NCI-H345 treated with DMSO at 0.1 percent for 48 hours (cell line): ENCODE measurements around the gene CUL2.
"Not testable (repeated sequence)": the region's sequence is repeated elsewhere in the genome, so short reads cannot be mapped to it uniquely, and the experiment has no call there.

ENCODE experiments used
- DNase-seq: peaks from one replicate; lab custom pipeline; 2025; ENCODE audit not compliant: unreplicated experiment; lab: John Stamatoyannopoulos, UW

The CUL2 gene

GRCh38 chr10:35080261-35080660 is 9.9 kb downstream of the CUL2 start:
- not testable (repeated sequence) for DNase-seq

DNA sequence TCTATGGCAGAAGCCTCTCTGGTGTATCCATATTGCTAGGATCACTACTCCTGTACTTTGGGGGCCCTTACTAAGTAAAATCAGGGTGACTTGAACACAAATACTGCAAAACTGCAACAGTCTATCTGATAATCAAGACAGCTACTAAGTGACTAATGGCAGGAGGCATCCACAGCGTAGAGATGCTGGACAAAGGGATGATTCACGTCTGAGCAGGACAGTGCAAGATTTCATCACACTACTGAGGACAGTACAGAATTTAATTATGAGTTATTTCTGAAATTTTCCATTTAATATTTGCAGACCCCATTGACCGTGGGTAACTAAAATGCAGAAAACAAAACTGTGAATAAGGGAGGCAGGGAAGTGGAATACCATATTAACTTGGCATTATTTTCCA is 10.4 kb downstream of the CUL2 start:
- no peak for DNase-seq

GRCh38 chr10:35079265-35079664 is 10.9 kb downstream of the CUL2 start:
- DNase-seq, result no peak

- DNase-seq, result no peak
Measured at GRCh38 chr10:35075228-35075627, 14.9 kb downstream of the CUL2 start.

DNA sequence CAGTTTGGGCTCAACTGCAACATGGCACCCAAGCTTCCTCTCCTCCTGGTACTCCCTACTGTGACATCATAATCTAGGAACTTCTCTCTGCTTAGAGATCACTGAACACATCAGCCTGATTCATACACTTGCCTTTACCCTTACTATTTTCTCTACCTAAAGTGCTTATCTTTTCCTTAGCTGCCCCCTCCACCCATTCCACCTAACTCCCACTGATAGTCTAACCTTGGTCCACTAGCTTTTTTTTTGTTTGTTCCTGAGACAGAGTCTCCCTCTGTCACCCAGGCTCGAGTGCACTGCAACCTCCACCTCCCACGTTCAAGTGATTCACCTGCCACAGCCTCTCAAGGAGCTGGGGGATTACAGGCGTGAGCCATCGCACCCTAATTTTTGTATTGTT is 15.9 kb downstream of the CUL2 start:
- DNase-seq, result no peak

DNA sequence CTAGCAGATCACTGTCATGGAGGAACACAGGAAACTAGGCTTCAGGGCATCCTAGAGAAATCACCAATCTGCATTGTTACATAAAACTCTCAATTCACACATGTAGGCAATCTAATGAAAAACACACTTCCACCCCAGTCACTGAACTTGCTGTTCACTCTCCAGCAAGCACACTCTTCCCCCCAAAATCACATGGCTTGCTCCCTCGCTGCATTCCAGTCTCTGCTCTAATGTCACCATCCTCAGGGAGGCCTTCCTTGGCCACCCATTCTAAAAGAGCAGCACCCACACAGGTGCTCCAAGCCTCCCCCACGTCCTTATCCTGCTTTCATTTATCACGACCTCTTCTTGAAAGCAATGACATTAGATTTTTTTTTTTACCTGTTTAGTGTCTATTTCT is 19.6 kb downstream of the CUL2 start:
- DNase-seq, result no peak

- DNase-seq, result no peak
Measured at GRCh38 chr10:35063837-35064454, 26.2 kb downstream of the CUL2 start.

DNA sequence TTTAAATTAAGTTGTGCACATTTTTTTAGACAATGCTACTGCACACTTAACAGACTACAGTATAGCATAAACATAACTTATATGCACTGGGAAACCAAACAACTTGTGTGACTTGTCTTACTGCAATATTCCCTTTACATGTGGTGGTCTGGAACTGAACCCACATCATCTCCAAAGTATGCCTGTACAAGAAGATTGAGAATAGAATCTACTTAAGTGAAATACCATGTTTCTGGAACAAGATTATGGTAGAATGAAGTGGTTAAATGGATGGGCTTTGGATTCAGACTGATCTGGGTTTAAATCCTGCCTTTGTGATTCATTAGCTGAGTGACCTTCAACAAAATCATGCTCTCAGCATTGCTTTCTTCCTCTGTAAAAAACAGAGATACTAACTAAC is 30.7 kb downstream of the CUL2 start:
- no peak for DNase-seq

- DNase-seq, result no peak
Measured at GRCh38 chr10:35058686-35059085, 31.5 kb downstream of the CUL2 start.

GRCh38 chr10:35058134-35058533 is 32.0 kb downstream of the CUL2 start:
- no peak for DNase-seq

GRCh38 chr10:35056686-35057085 is 33.5 kb downstream of the CUL2 start:
- DNase-seq, result no peak

GRCh38 chr10:35056133-35056532 is 34.0 kb downstream of the CUL2 start:
- DNase-seq, result no peak

DNA sequence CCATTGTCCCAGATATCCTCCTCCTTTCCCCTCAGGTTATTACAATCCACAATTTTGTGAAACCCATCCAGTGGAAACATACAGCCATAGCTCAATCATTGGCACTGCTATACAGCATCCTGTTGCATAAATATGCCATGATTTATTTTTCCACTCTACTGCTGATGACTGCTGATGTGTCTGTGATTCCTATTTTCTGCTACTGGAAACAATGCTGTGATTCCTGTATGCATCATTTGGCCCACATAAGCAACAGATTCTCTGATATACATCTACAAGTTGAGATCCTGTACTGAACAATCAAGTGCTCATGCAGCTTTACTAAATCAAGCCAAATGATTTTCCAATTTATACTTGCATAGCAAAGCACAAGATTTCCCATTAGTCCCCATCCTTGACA is 39.6 kb downstream of the CUL2 start:
- DNase-seq, result no peak

- DNase-seq, result no peak
Measured at GRCh38 chr10:35046074-35046473, 44.1 kb downstream of the CUL2 start.

DNA sequence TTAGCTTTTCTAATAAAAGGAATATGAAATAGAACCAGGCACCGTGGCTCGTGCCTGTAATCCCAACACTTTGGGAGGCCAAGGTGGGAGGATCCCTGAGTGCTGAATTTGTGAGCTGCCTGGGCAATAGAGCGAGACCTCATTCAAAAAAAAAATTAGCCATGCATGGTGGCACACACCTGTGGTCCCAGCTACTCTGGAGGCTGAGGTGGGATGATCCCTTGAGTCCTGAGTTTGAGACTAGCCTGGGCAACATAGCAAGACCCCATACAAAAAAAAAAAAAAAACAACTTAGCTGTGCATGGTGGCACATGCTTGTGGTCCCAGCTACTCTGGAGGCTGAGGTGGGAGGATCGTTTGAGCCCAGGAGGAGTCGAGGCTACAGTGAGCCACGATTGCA is 44.9 kb downstream of the CUL2 start:
- not testable (repeated sequence) for DNase-seq

DNA sequence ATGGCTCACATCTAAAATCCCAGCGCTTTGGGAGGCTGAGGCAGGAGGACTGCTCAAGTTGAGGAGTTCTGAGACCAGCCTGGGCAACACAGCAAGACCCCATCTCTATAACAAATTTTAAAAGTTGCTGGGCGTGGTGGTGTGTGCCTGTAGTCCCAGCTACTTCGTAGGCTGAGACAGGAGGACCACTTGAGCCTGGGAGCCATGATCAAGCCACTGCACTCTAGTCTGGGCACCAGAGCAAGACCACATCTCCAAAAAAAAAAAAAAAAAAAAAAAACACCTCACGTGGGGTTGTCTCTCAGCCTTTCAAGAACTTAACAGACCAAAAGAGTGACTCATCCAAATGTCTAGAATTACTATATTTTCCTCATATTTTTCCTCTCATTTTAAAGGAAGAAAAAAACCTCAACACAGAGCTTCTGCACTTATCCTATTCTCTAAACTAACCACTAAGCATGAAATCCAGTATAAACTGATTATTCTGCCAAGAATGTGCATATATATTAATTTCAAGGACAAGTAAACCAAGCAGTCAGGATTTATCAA is 46.3 kb downstream of the CUL2 start:
- DNase-seq, result no peak

DNA sequence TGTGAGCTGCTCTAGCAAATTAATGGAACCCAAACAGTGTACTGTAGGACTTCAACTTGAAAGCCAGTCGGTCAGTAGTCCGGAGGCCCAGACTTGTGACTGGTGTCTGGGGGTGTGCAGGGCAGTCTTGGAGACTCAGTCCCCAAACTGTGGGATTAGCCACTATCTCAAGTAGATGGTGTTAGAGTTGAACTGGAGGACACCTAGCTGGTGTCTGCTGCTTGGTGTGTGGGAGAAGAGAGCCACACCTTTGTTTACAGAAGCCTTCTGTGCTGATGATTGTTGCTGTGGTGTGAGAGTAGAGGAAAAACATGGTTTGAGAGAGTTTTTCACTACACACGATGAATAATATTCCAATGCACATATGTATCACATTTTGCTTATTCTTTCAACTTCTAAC is 47.4 kb downstream of the CUL2 start:
- no peak for DNase-seq

DNA sequence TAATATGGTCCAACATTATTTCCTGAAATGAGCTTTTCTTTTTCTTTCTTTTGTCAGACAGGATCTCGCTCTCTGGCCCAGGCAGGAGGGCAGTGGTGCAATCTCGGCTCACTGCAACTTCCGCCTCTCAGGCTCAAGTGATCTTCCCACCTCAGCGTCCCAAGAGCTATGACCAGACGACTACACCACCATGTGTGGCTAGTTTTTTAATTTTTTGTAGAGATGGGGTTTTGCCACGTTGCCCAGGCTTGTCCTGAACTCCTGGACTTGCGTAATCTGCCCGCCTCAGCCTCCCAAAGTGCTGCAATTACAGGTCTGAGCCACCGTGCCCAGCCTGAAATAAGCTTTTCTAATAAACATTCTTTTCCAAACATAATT is 48.6 kb downstream of the CUL2 start:
- no peak for DNase-seq

DNA sequence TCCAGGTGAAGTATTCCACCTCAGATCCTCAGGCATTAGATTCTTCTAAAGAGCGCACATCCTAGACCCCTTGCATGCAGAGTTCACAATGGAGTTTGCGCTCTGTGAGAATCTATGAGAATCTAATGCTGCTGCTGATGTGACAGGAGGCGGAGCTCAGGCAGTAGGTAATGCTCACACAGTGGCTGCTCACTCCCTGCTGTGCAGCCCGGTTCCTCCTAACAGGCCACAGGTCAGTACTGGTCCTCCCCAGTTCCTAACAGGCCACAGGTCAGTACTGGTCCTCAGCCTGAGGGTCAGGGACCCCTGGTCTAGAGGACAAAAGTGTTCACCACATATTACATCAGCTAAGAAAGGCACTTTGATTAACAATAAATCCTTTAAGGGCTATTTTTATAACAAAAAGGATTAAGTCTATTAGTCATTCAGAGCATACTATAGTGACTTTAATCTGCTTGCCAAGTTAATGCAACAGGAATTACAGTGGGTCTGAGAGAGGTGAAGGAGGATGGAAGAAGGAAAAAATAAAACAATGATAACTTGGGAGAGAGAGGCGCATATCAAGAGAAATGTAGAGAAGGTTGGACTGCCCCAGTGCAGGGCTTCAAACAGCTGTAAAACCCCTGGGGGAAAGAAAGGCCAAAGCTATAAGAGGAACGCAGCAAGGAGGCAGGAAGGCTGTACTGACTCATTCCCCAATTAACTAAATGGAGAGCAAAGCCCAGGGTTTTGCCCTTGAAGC is 49.2 kb downstream of the CUL2 start:
- DNase-seq, result no peak

DNA sequence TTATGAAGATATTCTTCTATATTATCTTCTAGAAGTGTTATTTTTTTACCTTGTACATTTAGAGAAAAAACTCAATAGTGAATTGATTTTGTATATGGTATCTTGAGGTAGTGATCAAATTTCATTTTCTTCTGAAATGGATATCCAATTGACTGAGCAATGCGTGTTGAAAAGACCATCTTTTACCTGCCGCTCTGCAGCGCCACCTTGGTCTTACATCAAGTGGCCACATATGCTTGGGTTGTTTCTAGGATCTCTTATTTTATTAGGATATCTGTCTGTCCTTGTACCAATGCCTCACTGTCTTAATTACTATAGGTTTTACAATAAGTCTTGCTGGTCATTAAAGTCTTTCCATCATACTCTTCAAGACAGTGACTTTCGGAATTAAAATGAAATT is 53.0 kb downstream of the CUL2 start:
- DNase-seq, result no peak

DNA sequence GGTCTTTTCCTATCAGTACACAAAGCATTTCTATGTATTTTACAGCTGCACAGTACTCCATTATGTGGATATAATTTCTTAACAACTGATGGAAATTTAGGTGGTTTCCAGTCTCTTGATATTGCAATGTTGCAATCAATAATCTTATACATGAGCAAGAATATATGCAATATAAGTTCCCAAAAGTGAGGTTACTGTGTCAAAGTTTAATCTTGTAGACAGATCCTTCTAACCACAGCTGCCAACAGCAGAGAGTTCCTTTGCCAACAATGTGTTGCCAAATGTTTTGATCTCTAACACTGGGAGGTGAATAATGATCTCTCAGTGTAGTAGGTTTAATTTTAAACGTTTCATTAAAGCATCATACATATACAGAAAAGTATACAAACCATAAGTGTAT is 54.5 kb downstream of the CUL2 start:
- DNase-seq, result no peak

DNA sequence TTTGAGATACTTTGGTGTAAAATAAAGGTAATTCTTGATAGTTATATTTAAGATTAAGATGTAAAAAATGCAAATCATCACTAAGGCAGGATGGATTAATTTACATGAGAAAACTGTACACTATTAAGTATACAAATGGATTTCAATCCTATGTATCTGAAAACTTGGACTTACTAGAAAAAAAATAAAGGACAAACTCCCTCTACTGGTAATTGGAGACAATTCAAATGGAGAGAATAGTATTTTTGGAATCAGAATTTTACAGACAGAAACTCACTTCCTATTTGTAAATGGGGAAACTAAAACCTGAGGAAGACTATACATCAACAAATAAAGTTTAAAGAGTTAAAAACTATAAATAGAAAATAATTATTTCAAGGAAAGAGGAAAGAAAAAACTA is 62.6 kb downstream of the CUL2 start:
- DNase-seq, result no peak

GRCh38 chr10:35025916-35026315 is 64.2 kb downstream of the CUL2 start:
- DNase-seq, result no peak
